ENCODE results near the gene YIPF5. TPM values are rescaled to one million over a fixed set of nuclear protein-coding genes. Genes with fewer than 3 reads are reported as not detected.

YIPF5 gene
- 45.0 TPM for total RNA-seq

- peak; percentile 97 for DNase-seq (ENCODE audit: low spot score)
Measured at GRCh38 chr5:144170276-144171024, at the start of gene YIPF5, which contains the start of gene KCTD16. YIPF5 (minus strand) TSS chr5:144170659; CDS start chr5:144169955, 704 bp downstream. KCTD16 (plus strand) TSS chr5:144170873.

GRCh38 chr5:144219869-144220268 is 49.4 kb upstream of the YIPF5 start:
- no peak for DNase-seq (ENCODE audit: low spot score)

DNA sequence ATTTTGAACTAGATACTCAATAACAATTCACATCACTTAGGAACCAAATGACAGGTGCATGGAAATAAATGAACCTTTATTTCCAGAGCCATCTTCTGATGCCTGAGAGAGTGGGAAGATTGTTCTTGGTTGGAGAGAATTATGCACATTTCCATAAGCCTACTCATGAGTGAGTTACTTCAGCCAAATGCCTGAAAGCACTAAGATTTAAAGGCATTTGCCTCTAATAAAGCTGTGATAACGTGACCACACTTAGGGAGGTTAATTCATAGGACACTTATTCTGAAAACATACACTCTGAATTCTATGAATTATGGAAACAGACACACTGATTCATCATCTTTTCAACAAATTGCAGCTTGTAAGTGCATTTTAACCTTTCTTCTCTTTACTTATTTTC is 40.2 kb upstream of the YIPF5 start:
- DNase-seq (ENCODE audit: low spot score), result no peak

- no peak for DNase-seq (ENCODE audit: low spot score)
Measured at GRCh38 chr5:144209361-144209760, 38.9 kb upstream of the YIPF5 start.

DNA sequence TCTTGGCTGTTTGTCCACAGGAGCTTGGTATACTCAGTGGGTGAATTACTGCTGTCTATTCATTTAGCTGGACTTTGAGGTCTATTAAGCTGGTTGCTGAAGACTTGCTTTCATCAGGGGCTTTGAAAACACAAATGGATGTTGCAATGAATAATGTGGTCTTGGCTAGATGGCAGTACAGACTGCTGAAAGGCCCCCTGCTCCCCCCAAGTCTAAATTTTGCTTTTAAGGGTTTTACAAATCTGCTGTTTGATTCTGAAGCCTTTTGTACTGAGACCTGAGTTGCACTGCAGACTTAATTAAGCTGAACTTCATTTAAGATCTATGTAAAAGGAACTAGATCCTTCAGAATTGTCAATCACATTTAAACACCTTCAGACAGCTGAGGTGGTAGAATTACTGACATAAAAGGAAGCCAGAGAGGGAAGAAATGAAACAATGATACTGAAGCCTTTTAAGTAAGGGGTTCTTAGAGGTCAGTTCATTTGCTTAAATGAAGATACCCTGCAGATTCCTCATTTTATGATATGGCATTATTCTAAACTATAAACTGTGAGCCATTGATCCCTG is 37.5 kb upstream of the YIPF5 start:
- DNase-seq (ENCODE audit: low spot score), result no peak

DNA sequence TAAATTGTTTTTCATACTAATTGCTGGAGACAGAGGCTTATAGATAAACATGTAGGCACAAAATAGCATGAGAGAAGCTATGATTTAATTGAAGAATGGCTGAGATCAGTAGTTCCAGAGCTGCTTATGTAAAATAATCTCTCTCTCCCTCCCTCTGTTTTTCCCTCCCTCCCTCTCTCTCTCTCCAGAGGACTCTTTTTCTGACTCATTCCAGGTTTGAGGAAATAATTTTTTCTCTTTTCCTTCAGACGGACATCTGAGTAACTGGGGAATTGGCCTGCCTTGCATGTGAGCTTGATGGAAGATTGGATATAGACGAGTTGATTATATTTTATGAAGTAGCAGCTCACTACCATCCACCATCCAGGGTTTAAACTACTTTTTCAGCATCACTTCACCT is 35.7 kb upstream of the YIPF5 start:
- DNase-seq (ENCODE audit: low spot score), result no peak

- DNase-seq (ENCODE audit: low spot score), result peak; percentile 45
Measured at GRCh38 chr5:144205141-144205551, 34.7 kb upstream of the YIPF5 start.

DNA sequence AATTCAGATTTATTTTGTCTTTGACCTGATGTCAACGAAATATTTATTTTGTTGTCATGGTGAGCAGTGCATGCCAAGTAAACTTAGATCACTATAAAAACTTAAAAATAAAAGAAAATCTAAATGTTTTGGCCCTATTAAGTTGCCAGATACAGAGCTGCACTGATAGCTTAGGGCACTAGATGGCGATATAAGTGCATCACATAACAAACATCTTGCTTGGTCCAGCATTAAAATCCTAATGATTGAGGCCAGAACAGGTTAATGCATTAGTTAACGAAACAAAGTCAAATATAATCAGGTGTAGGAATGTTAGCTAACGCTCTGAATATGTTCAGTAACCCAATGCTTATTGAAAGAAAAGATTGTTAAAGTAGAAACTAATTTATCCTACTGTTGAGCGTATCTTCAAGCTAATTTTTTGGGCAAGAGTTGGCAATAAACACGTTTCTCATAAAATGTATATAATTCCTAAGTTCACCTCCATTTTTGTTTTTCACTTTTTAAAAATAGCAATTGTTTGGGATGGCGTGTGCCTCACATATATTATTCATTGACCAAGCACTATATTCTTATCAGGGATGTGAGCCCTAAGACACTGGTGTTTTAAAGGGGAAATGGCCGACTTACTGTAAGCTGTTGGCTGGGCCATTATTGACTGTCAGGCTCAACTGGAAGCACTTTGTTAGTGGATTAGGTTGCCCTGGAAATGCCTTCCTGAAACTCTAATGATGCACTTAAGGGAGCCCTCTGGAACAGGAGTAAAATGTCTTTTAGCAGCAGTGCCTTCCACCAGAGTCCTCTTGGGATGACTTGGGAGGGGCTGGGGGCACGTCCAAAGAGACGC is 33.5 kb upstream of the YIPF5 start:
- peak; percentile 47 for DNase-seq (ENCODE audit: low spot score)

DNA sequence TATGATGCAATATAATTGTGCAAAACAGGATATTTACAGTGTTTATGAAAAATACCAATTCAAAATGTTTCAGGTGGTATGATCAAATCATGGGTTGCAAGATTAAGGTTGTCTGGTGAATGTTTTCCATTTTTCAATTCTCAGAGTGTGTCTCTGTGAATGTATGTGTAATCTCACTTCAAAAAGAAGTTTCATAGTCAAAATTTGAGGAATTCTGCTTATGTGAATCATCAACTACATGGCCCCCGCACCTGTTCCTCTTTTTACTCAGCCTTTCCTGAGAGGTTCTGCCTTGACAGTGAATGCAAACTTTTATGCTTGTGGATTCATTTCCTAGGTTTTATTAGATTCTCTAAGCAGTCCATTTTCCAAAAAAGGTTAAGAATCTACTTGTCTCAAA is 32.3 kb upstream of the YIPF5 start:
- DNase-seq (ENCODE audit: low spot score), result no peak

GRCh38 chr5:144202072-144202471 is 31.6 kb upstream of the YIPF5 start:
- DNase-seq (ENCODE audit: low spot score), result no peak

GRCh38 chr5:144201588-144201987 is 31.1 kb upstream of the YIPF5 start:
- DNase-seq (ENCODE audit: low spot score), result no peak

DNA sequence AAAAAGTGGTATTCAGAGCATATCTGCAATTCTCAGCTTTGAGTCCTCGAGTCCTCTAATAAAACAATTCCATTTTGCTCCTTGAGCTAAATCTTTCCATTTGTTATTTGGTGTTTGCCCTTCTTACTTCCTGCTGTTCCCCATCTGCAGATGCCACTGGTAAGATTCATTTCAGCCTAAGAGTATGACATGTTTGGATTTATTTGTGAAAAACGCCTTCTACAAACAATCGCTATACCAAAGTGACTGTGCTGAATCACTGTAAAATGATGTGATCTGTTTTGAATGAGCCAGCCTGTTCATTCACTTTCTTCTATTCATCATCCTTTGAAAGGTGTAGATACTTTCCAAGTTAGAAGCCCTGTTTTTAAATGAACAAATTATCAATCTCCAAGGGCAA is 27.9 kb upstream of the YIPF5 start:
- no peak for DNase-seq (ENCODE audit: low spot score)

- DNase-seq (ENCODE audit: low spot score), result no peak
Measured at GRCh38 chr5:144196612-144197011, 26.2 kb upstream of the YIPF5 start.

DNA sequence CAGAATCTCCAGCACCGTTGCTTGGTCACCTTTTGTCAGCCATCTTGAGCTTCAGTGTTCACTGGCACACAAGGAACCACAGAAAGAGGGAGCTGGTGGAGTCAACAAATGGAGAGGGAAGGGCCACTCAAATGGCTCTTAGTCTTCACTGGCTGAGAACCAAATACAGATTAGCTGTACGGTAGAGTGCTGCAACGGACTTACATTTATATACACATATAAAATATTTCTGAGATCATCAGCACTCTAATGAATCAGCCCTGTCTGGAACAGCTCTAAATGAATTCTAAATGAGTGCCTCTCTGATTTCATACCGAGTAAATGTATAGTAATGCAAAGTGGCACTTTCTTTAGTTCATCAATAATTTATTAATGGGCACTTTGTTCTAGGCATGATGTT is 25.0 kb upstream of the YIPF5 start:
- no peak for DNase-seq (ENCODE audit: low spot score)

GRCh38 chr5:144194144-144194543 is 23.7 kb upstream of the YIPF5 start:
- DNase-seq (ENCODE audit: low spot score), result no peak

GRCh38 chr5:144192661-144193060 is 22.2 kb upstream of the YIPF5 start:
- DNase-seq (ENCODE audit: low spot score), result no peak

DNA sequence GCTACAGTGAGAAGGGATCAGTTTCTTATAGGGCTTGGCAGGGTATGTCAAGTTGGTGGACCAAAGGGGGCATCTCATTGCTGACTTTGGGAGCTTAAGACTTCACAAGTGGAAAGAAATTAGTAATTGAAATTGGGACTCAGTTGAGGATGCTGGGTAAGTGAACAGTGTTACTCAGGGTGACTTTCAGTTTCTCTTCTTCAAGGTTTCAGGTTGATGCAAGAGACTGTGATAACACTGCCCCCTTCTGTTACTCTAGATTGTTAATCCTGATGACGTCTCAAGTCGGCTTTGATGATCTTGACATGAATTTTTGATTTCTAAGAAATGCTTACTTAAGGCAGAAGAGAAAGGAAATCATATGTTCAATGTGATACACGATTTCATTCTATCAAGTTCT is 21.5 kb upstream of the YIPF5 start:
- DNase-seq (ENCODE audit: low spot score), result no peak

- no peak for DNase-seq (ENCODE audit: low spot score)
Measured at GRCh38 chr5:144191531-144191930, 21.1 kb upstream of the YIPF5 start.

- DNase-seq (ENCODE audit: low spot score), result peak; percentile 45
Measured at GRCh38 chr5:144189800-144190429, 19.5 kb upstream of the YIPF5 start.

- peak; percentile 79 for DNase-seq (ENCODE audit: low spot score)
Measured at GRCh38 chr5:144187699-144188294, 17.3 kb upstream of the YIPF5 start.

DNA sequence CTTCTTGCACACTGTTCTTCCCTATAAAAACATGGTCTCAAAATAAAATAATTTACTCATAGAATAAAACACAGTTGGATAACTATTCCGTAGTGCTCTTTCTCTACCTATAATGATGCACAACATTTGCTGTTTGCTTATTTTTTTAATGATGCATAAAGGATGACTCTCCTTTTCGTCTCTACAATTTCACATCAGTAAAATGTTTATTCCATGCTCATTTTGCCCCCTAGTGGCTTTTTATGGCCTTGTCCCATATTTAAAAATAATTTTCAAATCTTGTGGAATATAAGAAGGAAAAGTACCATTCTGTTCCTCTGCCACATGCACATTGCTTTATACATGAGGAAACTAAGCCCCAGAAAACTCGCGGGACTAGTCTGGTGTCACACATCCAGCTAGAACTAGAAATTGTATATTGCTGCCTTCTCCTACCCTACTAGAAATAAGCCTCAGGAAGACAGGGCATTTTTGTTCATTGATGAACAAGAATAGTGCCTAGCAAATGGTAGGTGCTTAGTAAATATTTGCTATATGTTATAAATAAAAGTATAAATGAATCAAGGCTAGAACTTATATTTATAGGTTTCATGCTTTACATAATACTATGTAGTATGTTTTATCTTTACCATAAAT is 12.9 kb upstream of the YIPF5 start:
- no peak for DNase-seq (ENCODE audit: low spot score)
